ENCODE data around the gene ARHGAP8. TPM values are rescaled to one million over a fixed set of nuclear protein-coding genes. Genes with fewer than 3 reads are reported as not detected.
"Not testable (repeated sequence)": the region's sequence is repeated elsewhere in the genome, so short reads cannot be mapped to it uniquely, and the experiment has no call there.

Gene ARHGAP8
- total and polyA plus RNA-seq, 2 of the 13 experiments (the other 11 are each of a cell fraction or from before 2014, with no cell fraction given) = 0.07 TPM; not detected in 1

DNA sequence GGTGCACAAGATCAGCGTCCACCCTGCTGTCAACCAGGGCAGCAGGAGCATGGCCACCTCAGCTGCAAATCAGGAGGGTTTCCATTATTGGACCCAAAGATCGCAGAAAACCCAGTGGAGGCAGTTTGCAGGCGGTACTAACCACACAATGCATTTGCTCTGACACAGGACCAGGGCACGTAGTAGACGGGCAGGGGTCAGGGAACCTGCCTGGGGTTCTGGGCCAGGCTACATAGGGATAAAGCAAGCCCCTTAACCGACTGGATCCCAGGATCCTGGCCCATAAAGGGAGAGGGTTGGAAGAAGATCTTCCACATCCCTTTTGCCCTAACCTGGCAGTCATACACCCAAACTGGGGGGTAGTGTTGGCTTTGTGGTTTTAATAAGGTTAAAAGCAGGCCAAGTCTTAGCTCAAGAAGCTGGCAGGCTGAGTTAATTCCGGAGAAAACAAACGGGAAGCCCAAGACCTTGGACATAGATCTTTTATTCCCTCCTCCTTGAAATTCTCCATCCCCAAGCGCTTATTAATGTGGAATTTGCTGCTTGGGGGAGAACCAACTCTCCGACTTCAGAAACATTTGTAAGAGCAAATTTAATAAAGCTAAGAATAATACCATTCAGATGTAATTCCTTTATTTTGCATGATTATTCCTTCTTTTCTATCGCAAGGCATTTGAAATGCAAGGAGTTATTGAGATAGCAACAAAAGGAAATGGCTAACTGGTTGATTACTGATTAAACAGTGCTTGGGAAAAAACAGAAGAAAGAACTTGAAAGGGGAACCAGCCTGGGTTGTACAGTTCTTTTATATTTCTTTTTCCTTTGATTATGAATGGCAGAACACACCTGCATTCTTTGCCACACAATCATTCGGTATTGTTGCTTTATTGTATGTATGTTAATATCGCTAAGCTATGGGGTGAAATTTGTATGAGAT, 6.3 kb upstream of the ARHGAP8 start (continued):
- TF ChIP-seq, protein P1, sequence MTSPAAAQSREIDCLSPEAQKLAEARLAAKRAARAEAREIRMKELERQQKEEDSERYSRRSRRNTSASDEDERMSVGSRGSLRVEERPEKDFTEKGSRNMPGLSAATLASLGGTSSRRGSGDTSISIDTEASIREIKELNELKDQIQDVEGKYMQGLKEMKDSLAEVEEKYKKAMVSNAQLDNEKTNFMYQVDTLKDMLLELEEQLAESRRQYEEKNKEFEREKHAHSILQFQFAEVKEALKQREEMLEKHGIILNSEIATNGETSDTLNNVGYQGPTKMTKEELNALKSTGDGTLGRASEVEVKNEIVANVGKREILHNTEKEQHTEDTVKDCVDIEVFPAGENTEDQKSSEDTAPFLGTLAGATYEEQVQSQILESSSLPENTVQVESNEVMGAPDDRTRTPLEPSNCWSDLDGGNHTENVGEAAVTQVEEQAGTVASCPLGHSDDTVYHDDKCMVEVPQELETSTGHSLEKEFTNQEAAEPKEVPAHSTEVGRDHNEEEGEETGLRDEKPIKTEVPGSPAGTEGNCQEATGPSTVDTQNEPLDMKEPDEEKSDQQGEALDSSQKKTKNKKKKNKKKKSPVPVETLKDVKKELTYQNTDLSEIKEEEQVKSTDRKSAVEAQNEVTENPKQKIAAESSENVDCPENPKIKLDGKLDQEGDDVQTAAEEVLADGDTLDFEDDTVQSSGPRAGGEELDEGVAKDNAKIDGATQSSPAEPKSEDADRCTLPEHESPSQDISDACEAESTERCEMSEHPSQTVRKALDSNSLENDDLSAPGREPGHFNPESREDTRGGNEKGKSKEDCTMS (CRISPR knock-in tag; conservative IDR thresholded peaks at IDR 0.05) = no peak
- TF ChIP-seq, protein P2, sequence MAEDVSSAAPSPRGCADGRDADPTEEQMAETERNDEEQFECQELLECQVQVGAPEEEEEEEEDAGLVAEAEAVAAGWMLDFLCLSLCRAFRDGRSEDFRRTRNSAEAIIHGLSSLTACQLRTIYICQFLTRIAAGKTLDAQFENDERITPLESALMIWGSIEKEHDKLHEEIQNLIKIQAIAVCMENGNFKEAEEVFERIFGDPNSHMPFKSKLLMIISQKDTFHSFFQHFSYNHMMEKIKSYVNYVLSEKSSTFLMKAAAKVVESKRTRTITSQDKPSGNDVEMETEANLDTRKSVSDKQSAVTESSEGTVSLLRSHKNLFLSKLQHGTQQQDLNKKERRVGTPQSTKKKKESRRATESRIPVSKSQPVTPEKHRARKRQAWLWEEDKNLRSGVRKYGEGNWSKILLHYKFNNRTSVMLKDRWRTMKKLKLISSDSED (CRISPR knock-in tag; IDR thresholded peaks at IDR 0.05) = no peak
- TF ChIP-seq TOPORS (CRISPR knock-in tag; IDR thresholded peaks at IDR 0.05) = no peak
- TF ChIP-seq POLR2A (IDR thresholded peaks at IDR 0.05; ENCODE audit: insufficient read depth in 1 of 2, low read depth in 2 of 2, low read length in 2 of 2) = no peak
- TF ChIP-seq TGIF2 (CRISPR knock-in tag; IDR thresholded peaks at IDR 0.05) = no peak
- TF ChIP-seq, protein P3, sequence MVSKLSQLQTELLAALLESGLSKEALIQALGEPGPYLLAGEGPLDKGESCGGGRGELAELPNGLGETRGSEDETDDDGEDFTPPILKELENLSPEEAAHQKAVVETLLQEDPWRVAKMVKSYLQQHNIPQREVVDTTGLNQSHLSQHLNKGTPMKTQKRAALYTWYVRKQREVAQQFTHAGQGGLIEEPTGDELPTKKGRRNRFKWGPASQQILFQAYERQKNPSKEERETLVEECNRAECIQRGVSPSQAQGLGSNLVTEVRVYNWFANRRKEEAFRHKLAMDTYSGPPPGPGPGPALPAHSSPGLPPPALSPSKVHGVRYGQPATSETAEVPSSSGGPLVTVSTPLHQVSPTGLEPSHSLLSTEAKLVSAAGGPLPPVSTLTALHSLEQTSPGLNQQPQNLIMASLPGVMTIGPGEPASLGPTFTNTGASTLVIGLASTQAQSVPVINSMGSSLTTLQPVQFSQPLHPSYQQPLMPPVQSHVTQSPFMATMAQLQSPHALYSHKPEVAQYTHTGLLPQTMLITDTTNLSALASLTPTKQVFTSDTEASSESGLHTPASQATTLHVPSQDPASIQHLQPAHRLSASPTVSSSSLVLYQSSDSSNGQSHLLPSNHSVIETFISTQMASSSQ (IDR thresholded peaks at IDR 0.05; ENCODE audit: low read depth) = no peak
- TF ChIP-seq, protein P3 (CRISPR knock-in tag; IDR thresholded peaks at IDR 0.05; ENCODE audit: borderline replicate concordance) = no peak

DNA sequence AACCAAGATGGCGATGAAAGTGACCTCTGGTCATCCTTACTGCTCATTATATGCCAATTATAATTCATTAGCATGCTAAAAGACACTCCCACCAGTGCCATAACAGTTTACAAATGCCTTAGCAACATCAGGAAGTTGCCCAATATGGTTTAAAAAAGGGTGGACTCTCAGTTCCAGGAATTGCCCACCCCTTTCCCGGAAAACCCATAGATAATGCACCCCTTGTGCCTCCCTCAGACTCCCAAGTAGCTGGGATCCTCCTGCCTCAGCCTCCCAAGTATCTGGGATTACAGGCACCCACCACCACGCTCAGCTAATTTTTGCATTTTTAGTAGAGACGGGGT, 4.6 kb upstream of the ARHGAP8 start:
- H3K4me2 ChIP-seq (ENCODE audit: low read depth, low read length); ATAC-seq; H4K20me1 ChIP-seq (ENCODE audit: insufficient read depth, low read length); DNase-seq (ENCODE audit: low spot score); H3K9me3 ChIP-seq (ENCODE audit: low read length); H3K4me3 ChIP-seq (replicated peaks in 1 of 3; ENCODE audit: insufficient read depth in 1 of 3, low read depth in 2 of 3, low read length in 3 of 3); H3K27me3 ChIP-seq (ENCODE audit: control insufficient read depth in 1 of 2, insufficient read depth in 2 of 2, low read length in 2 of 2); FAIRE-seq; BruUV-seq (replicated peaks); H3K9ac ChIP-seq (ENCODE audit: insufficient read depth, low read depth, low read length); POLR2A ChIA-PET; H3K27ac ChIP-seq (ENCODE audit: extremely low read length, insufficient read depth, low read length); H3K79me2 ChIP-seq (ENCODE audit: insufficient read depth, low read length); H2AFZ ChIP-seq (ENCODE audit: low read length); H3K36me3 ChIP-seq (replicated peaks in 1 of 2; ENCODE audit: control insufficient read depth in 1 of 2, insufficient read depth in 2 of 2, low read length in 2 of 2); intact Hi-C loops (cut with micrococcal nuclease; ENCODE audit: unreplicated experiment); CTCF ChIA-PET (ENCODE audit: low intra/inter-chr PET ratio, low total read pairs); in situ Hi-C loops (cut with HindIII; ENCODE audit: extremely low pct_ligation_motif_present, low pct_unique_long_range_greater_than_20kb): not testable (repeated sequence)
- WGBS (ENCODE audit: low lambda C conversion rate) = 87% methylated on average over 4 of the region's 4 CpGs
- H3K4me1 ChIP-seq (ENCODE audit: insufficient read depth, low read length) = peaks cover 21% of the 10 kb centered on the region
